HG02885 (cell line): Measurements from ENCODE around the gene FGF14.
"Not testable (repeated sequence)": the region's sequence is repeated elsewhere in the genome, so short reads cannot be mapped to it uniquely, and the experiment has no call there.

Experiments
- ATAC-seq: cut with Tn5 transposase; IDR thresholded peaks from one replicate; pipeline ENCODE4 v1.9.1; 2021; ENCODE audit warnings: mild to moderate bottlenecking; ENCODE audit not compliant: unreplicated experiment, poor library complexity

The FGF14 gene

GRCh38 chr13:102141625-102142472 is 260.0 kb downstream of the FGF14 start:
- peak; percentile 59 for ATAC-seq

DNA sequence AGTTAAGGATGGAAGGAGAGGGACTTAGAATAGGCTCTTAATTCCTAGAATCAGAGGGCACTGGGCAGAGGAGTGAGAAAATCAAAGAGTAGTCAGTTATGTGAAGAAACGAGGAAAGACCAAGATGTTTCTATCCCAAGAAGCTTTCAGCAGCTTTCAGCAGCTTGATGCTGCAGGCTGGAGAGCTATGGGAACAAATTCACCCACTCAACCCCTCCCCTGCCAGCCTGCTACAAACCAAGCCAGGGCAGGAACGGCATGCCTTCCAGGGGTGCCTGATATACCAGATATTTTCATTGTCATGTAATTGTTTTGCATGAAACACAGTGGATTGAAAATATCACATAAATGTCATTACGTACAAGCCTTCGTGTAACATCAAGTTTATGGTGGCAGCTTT is 262.2 kb downstream of the FGF14 start:
- ATAC-seq: no peak

DNA sequence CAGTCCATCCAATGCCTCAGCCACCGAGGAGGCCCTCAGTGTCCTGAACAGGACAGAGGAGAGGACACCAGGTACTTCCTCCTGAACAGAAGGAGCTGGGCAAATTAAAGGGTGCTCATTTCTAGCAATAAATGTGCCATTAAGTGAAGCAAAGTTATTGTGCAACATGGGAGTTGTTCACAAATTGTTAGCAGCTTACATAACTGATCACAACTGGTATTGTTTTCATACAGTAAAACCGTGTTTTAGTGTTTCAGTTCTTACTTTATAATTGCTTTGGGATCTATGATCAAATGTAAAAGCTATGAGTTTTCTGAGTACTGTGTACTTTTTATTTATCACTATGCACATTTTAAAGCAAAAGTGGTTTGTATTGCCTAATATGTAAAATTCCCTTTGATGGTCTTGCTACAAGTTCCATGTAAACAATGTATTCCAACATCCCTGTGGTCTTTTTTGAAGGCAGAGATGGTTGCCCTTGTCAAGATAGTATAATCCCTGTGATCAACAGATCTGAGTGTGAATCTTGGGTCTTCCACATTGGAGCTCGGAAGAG is 263.1 kb downstream of the FGF14 start:
- ATAC-seq: no peak

- not testable (repeated sequence) for ATAC-seq
These were observed 263.9 kb downstream of the FGF14 start for GRCh38 chr13:102137904-102138303.

- no peak for ATAC-seq
These were observed 265.0 kb downstream of the FGF14 start for GRCh38 chr13:102136735-102137296.

GRCh38 chr13:102132777-102133295 is 269.0 kb downstream of the FGF14 start:
- ATAC-seq: no peak

DNA sequence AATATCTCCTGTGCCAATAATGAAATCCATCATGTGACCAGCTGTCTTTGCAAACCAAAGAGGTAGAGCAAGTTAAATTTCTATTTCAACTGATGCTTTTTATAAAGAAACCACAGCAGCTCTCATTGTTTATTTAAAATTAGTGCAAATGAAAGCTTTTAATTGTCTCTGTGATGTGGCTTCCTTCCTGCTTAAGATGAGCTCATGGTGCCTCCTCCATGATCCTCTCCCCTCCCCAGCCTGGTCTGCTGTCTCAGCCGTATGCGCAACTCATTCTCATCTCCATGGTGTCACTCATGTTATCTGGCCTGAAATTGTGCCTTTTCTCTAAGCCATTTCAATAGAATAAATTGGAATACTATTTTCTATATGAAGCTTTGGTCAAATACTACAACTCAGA is 270.6 kb downstream of the FGF14 start:
- ATAC-seq: no peak

DNA sequence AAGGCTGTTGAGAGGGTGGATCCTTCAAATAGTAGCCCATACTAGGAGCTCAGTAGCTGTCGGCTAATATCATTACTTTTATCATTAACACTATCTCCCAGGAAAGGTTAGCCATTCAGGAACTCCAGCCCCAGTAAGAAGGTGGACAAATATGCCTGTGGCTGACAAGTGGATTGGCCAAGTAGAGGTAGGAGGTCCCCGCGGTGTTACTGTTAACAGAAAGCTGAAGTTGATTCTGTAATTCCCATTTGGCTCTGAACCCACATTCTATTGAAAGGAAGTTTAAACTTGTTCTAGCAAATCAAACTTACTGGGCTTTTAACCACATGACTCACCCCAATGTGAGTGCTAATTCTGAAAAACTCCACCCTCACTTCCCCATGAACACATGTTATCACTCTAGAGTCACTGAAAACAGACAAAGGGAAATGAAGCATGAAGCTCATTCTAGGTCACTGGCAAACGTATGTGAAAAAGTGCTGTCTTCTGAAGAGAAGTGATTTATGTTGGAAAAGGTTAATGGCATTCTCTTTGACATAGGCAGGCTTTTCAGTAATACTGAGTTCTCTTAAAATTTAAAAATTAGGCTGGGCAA is 273.5 kb downstream of the FGF14 start:
- peak; percentile 77 for ATAC-seq

- ATAC-seq: no peak
These were observed 274.7 kb downstream of the FGF14 start for GRCh38 chr13:102127153-102127552.

- no peak for ATAC-seq
These were observed 279.7 kb downstream of the FGF14 start for GRCh38 chr13:102122147-102122546.

GRCh38 chr13:102117175-102117831 is 284.5 kb downstream of the FGF14 start:
- no peak for ATAC-seq

- ATAC-seq: no peak
These were observed 298.4 kb downstream of the FGF14 start for GRCh38 chr13:102103469-102103868.

DNA sequence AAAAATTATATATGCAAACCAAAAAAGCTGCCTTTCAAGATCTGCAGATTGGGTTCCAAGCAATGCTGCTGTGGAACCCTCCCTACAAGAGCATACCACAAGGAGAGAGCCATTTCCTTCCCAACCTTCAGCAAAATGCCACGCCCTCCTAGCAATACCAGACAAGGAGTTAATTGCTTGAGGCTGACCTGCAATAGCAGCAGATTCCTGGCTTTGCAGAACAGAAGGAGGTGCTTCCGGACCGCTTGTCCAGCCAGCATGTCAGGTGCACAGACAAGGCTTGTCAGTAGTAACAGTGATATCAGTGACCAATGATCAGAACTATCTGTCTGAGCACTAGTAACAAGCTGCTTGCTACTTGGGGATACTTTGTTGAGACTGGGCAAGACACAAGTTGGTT is 301.6 kb downstream of the FGF14 start:
- ATAC-seq: no peak

DNA sequence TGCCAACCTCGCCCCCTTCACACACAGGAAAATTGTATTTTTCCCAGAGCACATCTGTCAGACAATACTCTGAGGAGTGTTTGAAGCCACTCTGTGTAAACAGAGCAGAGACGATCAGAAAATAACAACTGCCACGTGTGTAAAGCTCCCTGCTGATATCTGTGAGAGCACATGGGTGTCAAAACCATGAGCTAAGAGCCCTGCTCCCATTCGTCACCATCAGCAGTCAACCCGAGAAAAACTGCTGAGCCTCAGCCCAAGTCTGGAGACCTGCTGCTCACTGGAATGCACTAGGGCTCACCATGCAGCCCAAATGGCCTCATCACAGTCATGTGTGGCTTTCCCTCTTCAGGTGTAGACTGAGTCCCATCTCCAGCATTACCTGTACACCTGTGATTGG is 304.1 kb downstream of the FGF14 start:
- no peak for ATAC-seq

DNA sequence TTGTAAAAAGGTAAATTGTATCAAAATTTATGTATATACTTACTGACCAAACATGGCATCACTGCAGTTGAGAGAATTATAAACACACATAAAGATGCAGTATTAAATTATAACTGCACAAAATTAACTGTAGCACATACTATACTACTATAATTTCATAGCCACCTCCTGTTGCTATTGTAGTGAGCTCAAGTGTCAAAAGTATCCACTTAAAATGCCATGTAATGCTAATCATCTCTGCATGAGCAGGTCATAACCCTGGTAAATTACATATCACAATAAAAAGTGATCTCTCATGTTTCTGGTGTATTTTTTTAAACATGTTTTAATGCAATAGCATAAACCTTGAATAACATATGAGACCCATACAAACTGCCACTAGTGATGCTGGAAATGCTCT is 308.6 kb downstream of the FGF14 start:
- ATAC-seq: not testable (repeated sequence)

DNA sequence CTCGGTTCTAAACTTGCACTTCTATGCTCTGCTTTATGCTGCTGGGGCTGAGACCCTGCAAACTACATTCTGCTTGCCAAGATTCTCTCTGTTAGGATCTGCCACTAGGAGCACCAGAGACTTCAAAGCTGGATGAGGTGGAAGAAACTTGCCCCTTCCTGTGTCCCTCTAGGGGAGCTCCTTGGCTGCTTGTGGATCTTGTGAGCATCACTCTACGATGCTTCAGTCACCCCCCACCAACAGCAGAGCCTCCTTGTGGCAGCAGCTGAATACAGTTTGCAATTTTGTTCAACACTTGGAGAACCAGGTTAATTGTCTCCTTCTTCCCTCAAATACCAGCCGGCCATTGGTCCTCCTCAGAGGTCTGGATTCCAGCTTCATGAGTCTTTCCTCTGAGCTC is 310.6 kb downstream of the FGF14 start:
- no peak for ATAC-seq

GRCh38 chr13:102090532-102090931 is 311.3 kb downstream of the FGF14 start:
- no peak for ATAC-seq

DNA sequence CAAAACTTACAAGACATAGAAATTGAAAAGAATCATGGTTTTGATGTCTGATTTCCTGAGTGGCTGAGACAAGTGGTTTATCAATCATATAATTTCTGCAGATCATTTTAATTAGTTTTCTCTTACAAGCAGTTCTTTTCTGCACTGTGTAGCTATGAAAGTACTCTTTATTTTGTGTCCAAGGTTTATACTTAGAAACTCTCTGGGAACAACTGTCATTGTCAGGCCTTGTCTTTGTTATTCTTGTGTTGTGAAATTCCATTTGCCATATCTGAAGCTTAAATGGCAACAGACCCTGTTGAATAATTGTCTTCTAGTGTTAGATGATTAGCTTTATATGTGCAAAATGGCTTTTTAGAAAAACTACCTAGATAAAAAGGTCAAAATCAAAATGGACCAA is 312.1 kb downstream of the FGF14 start:
- no peak for ATAC-seq

DNA sequence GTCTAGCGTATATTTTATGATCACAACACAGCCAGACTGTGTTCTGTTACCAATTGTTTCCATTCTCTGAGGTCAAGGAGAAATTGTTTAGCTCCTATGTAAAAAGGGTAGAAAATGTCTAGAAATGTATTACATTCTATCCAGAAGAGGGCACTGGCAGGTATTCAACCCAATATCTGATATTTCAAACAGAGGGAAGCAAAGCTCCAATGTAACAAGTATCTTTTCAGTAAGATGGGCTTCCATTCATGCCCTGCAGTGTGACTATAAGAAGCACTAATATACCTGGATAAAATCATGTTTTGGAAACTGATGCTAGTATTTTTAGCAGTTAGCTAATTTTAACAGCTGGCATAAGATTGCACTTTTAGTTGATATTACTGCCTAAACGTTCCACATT is 312.7 kb downstream of the FGF14 start:
- no peak for ATAC-seq

DNA sequence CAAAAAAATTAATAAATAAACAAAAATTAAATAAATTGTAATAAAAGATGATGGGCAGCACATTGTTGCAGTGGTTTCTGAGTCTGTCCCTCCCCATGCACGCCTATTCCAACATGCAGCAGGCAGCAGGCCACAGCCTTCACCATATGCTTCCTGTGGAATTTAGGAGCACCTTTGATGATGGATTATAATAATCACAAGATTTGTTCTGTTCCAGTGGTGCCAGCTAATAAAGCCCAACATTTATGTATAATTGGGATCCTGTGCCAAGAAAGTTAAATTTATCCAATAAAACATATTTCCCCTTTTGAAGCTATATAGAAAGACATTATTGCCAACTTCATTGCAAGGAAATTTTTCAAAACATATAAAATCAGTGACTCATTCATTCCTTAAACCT is 328.6 kb downstream of the FGF14 start:
- no peak for ATAC-seq

GRCh38 chr13:102071711-102072110 is 330.1 kb downstream of the FGF14 start:
- ATAC-seq: no peak
